ENCODE data around the gene ANKRD45. TPM values are rescaled to one million over a fixed set of nuclear protein-coding genes. Genes with fewer than 3 reads are reported as not detected.
A peak's percentile ranks its signal among the peaks of the same experiment; 100 is the strongest.

Gene ANKRD45
- total RNA-seq, 1 experiment from 2014 or later = 0.31 TPM

DNA sequence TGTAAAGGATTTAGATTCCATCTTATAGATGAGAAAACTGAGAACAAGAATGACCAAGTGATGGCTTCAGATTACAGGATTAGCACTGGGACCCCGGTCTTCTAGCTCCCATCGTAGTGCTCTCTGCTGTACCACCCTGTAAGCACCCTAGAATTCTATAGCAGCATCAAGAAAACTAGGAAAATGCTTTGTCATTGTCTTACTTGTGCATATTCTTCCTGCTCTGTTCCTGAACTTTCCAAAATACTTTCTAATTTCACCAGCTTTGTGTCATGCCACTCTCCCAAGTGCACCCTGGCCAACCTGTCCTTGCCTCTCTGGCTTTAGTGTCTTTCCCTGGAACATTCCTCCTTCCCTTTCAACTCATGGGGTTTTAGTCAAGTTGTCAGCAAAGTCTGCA is 39.1 kb upstream of the ANKRD45 start:
- H2BK15ac ChIP-seq (ENCODE audit: low read depth, low read length) = no peak overlapping the region
- H3K4ac ChIP-seq (ENCODE audit: low read depth, low read length) = no peak overlapping the region
- no peak overlapping the region for H2BK12ac ChIP-seq (ENCODE audit: insufficient read length, low read depth, low read length)
- no peak overlapping the region for H2BK20ac ChIP-seq (ENCODE audit: low read depth, low read length, poor library complexity, severe bottlenecking)
- no peak overlapping the region for H2BK5ac ChIP-seq (ENCODE audit: insufficient read length, low read length)
- no peak overlapping the region for H3T11ph ChIP-seq (ENCODE audit: low read length)
- Mint-ChIP-seq H3K4me1 (no peaks in the 10 kb centered on the region), H3K36me3 (ENCODE audit: insufficient read depth in 1 of 3, low read depth in 3 of 3) (no peaks in the 10 kb centered on the region), H3K4me3 (no peak overlapping the region), H3K9me3 (no peaks in the 10 kb centered on the region), H3K27ac (no peak overlapping the region), H3K27me3 (ENCODE audit: low read depth) (peaks cover 59% of the 10 kb centered on the region)
- no peak for TF ChIP-seq CTCF (conservative IDR thresholded peaks at IDR 0.05)
- H2BK120ac ChIP-seq (ENCODE audit: low read depth, low read length, poor library complexity, severe bottlenecking) = no peak overlapping the region
- H4K91ac ChIP-seq (ENCODE audit: insufficient read length, low read depth, low read length) = no peak overlapping the region
- H4K8ac ChIP-seq (replicated peaks; ENCODE audit: insufficient read length, low read depth, low read length) = no peak overlapping the region
- H3K9ac ChIP-seq (ENCODE audit: extremely low read depth, insufficient read length, low read length) = no peak overlapping the region
- no peak overlapping the region for H3K4me2 ChIP-seq (ENCODE audit: insufficient read depth, insufficient read length, low read length)
- no peaks in the 10 kb centered on the region for H3K79me1 ChIP-seq (ENCODE audit: insufficient read depth, low read depth, low read length, poor library complexity, severe bottlenecking)
- H3K18ac ChIP-seq (ENCODE audit: insufficient read length, low read depth, low read length) = no peak overlapping the region
- DNase-seq = no peak
- no peaks in the 10 kb centered on the region for H4K20me1 ChIP-seq (ENCODE audit: control insufficient read depth, insufficient read depth, insufficient read length)
- no peak overlapping the region for H2AK5ac ChIP-seq (ENCODE audit: insufficient read length, low read length)
- no peak overlapping the region for H3K56ac ChIP-seq (ENCODE audit: insufficient read length, low read depth, low read length)
- WGBS (ENCODE audit: extremely low coverage, insufficient read length, low lambda C conversion rate) = no CpG with 5 or more reads among the region's 2 CpGs
- H3K14ac ChIP-seq (ENCODE audit: insufficient read depth, low read length) = no peak overlapping the region
- no peaks in the 10 kb centered on the region for H3K23me2 ChIP-seq (ENCODE audit: insufficient read length, low read depth, low read length, poor library complexity, severe bottlenecking)
- H3K27ac ChIP-seq (ENCODE audit: insufficient read length, low read depth, low read length) = no peak overlapping the region
- H3K27me3 ChIP-seq (ENCODE audit: insufficient read depth, low read length) = no peaks in the 10 kb centered on the region; the same call in 1 of the 2 replicates
- H3K79me2 ChIP-seq (ENCODE audit: insufficient read depth, low read length) = no peaks in the 10 kb centered on the region
- no peak overlapping the region for H4K5ac ChIP-seq (ENCODE audit: insufficient read length, low read depth, low read length)
- no peaks in the 10 kb centered on the region for H3K9me3 ChIP-seq (ENCODE audit: control insufficient read depth, low read depth, low read length)
- H3K23ac ChIP-seq (ENCODE audit: insufficient read length, low read depth, low read length) = peak overlapping the region; percentile 44
- no peak overlapping the region for H2AFZ ChIP-seq (ENCODE audit: low read length)
- H3K4me1 ChIP-seq (ENCODE audit: insufficient read depth, low read length) = no peaks in the 10 kb centered on the region

Measured in H9 (cell line).